ENCODE measurements around the gene PAMR1. TPM values are rescaled to one million over a fixed set of nuclear protein-coding genes. Genes with fewer than 3 reads are reported as not detected.

Gene PAMR1
- total RNA-seq, 2 donors from 2014 or later = 3.8 to 8.0 TPM

GRCh38 chr11:35390737-35391682 is 134.4 kb downstream of the PAMR1 start:
- intact Hi-C loops (cut with DNase I, micrococcal nuclease) = loop anchor here in 1 of 2 donors (5.0 to 10.0 kb wide), 2 partner anchors 396 to 469 kb away; no protein-coding TSS in a partner anchor
- DNase-seq (peak; percentile 24 to 31), ATAC-seq (peak; percentile 81)

- intact Hi-C loops (cut with DNase I, micrococcal nuclease) = loop anchor here in 1 of 2 donors (5.0 to 10.0 kb wide), 2 partner anchors 395 to 468 kb away; no protein-coding TSS in a partner anchor
- ATAC-seq (peak; percentile 40), DNase-seq (no peak)
These were observed 135.4 kb downstream of the PAMR1 start for GRCh38 chr11:35389897-35390465.

DNA sequence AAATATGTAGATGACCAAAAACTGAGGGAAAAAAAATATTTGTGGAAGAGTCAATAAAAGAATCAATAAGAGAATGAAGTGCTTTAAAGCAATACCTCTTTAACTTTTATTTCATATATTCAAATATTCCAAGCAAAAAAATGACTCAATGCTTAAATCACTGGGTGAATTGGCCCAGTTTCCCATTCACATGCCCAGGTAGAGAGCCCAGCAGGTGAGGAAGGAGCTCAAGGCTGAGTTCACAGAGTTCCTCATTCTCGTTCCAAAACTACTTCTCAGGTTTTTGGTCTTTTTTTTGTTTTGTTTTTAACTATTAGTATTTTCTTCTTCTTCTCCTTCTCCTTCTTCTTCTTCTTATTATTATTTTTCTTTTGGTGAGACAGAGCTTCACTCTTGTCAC is 136.3 kb downstream of the PAMR1 start:
- no peak for ATAC-seq
- intact Hi-C loops (cut with DNase I, micrococcal nuclease) = no loop called here
- no peak for DNase-seq

GRCh38 chr11:35388061-35388460 is 137.4 kb downstream of the PAMR1 start:
- intact Hi-C loops (cut with DNase I, micrococcal nuclease) = no loop called here
- ATAC-seq = no peak
- no peak for DNase-seq

- DNase-seq (no peak), ATAC-seq (no peak)
- intact Hi-C loops (cut with DNase I, micrococcal nuclease) = no loop called here
These were observed 138.1 kb downstream of the PAMR1 start for GRCh38 chr11:35387111-35387982.

DNA sequence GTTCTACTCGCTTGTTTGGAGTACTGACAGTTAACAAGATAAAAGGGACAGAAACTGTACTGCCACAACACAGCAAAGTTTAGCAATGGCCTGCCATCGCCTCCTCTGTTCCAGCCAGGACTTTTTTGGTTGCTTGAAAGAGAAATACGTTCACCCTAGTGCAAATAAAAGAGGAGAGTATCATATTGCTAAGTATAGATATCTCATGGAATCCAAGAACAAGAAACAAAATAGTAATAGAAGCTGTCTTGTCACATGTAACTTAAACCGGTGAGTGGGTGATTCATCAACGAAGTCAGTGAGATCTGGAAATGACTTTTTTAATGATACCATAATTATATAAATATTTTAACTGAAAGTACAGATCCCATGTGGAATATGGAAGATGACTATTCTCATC is 141.5 kb downstream of the PAMR1 start:
- ATAC-seq (no peak), DNase-seq (no peak)
- intact Hi-C loops (cut with DNase I, micrococcal nuclease) = no loop called here

Other genes with a start within 250 kb of the PAMR1 start
- gene SLC1A2, start 106.1 kb downstream of the PAMR1 start, total RNA-seq = under 1 TPM; 0.43 to 0.50 TPM
- gene FJX1, start 92.8 kb upstream of the PAMR1 start, total RNA-seq = under 1 TPM in 1 of 2 donors, not detected in 1; 0.50 TPM
- 10 to 100 TPM; 45.7 to 49.4 TPM for gene TRIM44, start 137.2 kb upstream of the PAMR1 start, total RNA-seq